AG08396 (cell line): ENCODE measurements around the gene NVL.
"Not testable (repeated sequence)": the region's sequence is repeated elsewhere in the genome, so short reads cannot be mapped to it uniquely, and the experiment has no call there.

Source experiments
- DNase-seq: peaks from one replicate; pipeline ENCODE4 v3.0.0; 2012; ENCODE audit warnings: low spot score, mixed read lengths

NVL gene

DNA sequence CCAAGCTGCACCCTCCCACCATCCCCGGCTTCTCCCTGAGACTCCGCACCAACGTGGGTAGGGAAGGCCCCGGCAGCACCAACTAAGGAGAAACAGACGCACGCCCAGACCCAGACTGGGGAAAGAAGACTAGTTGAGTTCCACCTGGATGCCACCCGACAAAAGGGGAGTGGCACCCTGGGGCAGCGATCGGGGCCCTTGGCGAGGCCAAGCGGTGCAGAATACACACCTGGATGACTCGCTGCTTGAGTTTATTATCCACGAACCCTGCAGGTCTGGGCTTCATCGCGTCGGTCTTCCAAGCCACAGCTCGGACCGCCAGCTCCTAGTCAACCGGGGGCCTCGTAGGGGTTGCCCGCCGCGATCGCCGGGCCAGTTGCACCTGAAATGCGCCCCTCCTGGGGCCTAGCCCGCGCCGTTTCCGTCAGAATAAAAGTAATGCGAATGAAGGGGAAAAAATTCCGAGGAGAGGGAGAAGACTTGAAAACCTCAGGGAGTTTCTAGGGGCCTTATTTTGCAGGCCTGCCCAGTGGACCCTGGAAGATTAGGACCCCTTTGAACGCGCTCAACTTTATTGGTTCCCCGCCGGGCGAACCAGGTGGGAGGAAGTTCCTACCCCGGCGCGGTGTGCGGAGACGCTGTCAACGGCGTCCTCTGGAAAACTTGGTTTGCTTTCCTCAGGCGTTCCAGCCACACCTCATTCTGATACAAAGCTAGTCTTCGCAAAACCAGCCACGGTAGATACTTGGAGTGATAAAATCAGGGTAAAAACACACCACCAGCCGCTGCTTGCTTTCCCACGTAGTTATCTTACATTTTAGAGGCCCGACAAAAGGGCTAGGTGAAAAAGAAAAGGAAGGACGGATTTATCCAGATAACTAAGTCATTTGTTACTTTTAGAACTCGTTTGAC, at the start of gene NVL:
Gene NVL (minus strand): TSS at position 331 of the 912 bp plus-strand sequence. CDS start 45 bp downstream, at position 286.
- peak; percentile 89 for DNase-seq

DNA sequence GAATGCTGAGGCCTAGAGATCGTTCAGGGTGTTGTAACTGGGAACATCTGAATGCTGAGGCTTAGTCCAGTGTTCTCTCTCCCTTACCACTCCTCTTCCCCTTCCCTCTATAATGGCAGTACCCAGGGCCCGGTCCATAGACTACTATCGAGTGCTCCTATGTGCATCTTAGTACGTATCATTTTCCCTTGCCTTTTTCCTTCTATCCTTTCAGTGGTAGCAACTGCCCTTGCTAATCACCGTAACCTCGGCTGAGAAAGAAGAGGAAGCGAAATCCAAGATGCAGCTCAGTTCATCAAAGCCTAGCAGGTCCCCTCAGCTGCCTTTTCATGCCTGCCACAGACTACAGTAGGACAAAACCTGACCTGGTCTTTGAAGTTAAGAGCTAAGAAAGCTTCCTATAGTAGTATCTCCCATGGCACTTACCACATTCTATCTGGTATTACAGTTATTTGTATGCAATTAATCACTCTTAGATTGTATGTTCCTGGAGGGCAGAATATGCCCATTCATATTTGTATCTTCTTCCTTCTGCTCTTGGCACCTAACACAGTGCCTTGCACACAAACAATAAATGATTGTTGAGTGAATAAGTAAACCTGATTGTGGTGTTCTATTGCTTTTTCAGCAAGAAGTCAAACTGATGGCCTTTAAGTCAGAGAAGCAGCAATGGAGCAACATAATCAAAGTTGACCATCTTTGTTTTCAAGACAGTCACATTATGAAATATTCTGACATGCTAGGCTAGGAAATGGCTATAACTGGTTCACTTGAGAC, 49.1 kb upstream of the NVL start:
- DNase-seq = no peak

DNA sequence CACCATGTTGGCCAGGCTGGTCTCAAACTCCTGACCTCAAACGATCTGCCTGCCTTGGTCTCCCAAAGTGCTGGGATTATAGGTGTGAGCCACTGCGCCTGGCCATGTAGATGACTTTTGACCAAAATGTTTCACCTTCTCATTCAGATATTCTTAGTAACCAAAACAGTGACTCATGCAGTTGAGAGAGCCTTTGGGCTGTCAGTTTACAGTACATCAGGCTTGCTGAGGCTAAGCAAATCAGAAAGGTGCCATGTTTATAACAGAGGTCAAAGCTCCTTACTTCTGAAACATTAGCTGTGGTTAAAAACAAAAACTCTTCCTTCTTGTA, 47.7 kb upstream of the NVL start:
- peak; percentile 52 for DNase-seq

DNA sequence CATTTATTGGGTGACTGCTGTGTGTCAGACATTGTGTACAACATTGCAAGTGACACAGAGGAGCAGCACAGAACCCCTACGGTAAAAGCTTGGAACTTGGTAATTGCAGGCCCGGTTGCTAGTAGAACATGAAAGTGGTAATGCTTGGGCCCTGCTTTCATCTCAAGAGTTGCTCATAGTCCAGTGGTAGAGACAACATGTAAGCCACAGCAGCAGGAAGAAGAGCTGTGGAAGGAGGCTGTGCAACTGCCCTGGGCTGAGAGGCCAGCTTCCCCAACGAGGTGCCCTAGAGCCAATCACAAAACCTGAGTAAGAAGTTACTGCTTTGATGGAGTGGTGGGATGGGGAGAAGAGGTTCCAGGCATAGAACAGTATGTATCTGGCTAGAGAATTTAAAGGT, 45.1 kb upstream of the NVL start:
- no peak for DNase-seq

DNA sequence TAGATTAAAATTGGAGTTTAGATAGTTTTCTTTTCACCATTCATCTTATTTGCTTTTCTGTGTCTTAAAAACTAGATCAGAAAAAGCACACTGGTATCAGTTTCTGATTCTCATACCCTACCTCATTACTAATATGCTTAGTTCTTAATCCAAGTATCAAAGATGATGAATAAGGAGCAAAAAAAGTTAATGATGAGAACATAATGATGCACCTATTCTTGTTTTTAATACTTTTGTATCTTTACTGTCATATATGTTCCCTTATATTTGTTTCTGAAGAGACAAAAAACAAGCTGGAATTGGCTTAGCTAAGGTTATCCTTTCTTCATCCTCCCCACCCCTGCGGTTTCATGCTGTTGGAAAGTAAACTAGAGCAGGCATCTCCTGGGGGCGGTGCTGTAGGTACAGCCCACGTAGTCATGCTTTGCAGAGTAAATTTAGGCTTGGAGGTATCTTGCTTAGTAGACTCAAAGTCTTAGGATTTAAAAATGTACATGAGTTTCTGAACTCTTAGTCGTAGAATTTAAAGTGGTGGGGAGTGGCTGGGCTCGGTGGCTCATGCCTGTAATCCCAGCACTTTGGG, 43.1 kb upstream of the NVL start:
- no peak for DNase-seq

DNA sequence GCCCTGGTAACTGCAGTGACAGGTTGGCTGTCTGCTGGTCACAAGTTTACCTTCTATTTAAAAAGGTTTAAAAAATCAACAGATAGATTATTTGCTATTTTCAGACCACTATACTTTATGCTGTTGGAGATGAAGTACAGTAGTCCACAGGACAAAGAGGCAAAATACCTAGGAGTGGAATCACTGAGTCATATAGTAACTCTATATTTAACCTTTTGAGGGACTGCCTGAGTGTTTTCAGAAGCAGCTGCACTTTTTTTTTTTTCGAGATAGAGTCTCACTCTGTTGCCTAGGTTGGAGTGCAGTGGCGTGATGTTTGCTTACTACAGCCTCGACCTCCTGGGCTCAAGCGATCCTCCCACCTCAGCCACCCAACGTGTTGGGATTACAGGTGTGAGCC, 38.4 kb upstream of the NVL start:
- DNase-seq = no peak

DNA sequence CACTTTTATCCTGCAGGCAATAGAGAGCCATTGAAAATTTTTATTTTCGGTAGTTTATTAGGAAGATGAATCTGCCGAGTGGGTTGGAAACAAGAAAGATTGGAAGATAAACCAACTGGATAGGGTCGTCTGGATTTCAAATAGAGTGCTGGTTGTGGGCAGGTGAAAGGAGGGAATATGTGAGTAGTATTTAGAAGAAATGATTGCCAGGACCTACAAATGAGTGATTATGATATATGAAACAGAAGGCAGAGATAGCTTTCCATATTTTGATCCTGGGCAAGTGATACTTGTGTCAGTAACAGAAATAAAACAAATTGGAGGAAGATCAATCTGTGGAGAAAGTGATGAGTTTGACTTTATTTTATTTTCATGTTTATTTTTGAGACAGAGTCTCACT, 29.2 kb upstream of the NVL start:
- no peak for DNase-seq

DNA sequence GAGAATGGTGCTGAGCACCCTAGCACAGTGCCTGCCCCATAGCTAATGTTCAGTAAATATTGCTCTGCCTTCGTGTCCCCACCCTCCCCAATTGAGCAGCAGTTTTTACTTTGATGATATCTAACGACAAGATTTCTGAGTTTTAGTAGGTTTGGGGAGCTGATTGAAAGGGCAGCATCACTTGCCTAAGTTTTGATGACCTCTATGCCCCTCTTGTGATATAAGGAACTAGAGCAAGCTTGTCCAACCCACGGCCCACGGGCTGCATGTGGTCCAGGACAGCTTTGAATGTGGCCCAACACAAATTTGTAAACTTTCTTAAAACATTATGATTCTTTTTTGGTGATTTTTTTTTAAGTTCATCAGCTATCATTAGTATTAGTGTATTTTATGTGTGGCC, 28.3 kb upstream of the NVL start:
- no peak for DNase-seq

DNA sequence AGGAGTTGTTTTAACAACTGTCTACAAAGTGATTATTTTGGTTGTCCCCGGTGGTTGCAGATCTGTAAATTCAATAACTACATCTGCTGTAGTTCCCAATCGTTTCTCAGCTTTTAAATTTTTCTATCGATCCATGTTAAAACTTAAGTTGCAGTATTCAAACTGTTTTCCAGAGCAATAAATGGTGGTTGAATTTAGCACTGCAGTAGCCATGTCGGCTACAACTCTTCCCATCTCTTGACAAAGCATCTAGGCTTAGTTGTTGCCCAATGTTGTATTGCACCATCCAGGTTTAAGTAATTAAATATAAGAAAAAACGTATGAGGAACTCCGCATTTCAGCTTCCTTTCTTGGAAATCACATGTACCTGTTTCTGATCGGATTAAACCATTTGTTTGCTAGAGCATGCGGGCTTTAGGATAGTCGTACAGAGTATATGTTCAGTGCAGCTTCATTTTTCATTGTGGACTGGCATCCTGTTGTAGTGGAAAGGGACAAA, 27.7 kb upstream of the NVL start:
- peak; percentile 49 for DNase-seq

DNA sequence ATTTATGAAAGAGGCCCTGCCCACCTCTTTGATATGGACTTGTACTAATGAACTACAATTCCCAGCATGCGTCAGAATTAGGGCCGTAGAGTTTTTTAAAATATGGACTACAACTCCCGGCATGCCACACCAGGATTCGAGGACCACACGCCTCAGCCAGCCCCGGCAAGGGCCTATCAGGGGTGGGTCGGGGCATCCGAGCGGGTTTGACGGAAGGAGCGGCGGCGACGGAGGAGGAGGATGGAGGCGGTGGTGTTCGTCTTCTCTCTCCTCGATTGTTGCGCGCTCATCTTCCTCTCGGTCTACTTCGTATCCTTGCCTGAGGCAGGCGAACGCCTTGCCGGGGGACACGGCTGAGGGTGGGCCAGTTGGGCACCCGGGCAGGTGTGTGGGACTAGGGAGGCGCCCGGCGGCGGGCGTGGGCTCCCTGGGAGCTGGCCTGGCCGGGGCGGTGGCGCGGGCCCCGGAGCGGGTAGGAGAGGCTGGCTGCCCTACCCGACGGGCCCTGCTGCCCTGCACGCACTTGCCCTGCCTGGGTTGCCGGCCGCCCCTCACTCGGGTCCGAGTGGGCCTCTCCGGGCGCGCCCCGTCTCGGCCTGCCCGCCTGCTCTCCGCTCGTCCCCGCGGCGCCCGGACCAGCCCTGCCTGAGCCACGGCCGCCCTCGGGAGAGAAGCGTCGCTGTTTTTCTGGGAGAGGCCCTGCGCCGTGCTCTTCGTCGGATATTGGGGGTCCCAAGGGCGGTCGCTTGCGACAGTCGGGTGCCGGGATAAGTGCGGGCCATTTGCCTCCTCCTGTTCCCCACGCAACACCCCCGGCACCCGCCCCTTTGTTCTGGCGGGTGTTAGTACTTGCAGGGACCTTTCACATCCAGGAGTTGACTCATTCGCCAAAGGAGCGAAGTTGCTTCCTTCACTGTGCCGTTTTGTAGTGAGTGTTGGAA, 27.0 kb upstream of the NVL start, which contains the start of gene CNIH4:
Gene CNIH4 (plus strand): TSS at position 195 of the 941 bp plus-strand sequence. CDS start 46 bp downstream, at position 241.
- DNase-seq = peak; percentile 95

DNA sequence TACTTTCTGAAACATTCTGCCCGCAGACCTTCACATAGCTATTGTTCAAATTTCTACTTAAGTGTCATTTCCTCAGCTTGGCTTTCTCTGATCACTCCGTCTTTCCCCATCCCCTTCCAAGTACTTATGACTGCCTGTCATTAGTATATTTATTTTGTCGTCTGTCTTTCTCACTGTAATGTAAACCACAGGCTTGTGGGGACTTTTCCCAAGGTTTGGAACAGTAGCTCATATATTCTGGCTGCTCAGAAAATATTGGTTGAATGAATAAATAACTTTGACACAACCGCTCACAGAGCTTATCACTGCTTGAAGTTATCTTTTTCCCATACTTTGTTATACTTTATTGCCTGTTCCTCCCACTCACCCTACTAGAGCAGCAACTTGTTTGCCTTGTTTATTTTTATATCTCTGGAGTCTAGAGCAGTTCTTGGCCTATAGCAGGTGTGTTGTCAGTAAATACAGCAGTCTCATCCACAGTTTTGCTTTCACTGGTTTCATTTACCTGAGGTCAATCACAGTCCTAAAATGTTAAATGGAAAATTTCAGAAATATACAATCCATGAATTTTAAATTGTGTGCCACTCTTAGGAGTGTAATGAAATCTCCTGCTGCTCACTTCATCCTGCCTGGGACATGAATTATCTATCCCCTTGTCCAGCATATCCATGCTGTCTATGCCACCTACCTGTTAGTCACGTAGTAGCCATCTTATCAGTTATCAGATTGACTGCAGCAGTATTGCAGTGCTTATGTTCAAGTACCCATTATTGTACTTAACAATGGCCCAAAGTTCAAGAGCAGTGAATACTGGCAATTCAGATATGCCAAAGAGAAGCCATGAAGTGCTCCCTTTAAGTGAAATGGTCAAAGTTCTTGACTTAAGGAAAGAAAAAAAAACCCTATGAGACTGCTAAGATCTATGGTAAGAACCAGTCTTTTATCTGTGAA, 24.3 kb upstream of the NVL start:
- no peak for DNase-seq

DNA sequence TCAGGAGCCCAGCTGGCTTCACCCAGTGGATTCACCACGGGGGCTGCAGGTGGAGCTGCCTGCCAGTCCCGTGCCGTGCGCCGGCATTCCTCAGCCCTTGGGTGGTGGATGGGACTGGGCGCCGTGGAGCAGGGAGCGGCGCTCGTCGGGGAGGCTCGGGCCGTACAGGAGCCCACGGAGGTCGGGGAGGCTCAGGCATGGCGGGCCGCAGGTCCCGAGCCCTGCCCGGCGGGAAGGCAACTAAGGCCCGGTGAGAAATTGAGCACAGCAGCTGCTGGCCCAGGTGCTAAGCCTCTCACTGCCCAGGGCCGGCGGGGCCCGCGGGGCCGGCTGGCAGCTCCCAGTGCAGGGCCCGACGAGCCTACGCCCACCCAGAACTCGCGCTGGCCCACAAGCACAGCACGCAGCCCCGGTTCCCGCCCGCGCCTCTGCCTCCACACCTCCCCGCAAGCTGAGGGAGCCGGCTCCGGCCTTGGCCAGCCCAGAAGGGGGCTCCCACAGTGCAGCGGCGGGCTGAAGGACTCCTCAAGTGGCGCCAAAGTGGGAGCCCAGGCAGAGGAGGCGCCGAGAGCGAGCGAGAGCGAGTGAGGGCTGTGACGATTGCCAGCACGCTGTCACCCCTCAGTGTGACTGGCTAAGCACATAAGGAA, 22.6 kb upstream of the NVL start:
- DNase-seq = not testable (repeated sequence)

DNA sequence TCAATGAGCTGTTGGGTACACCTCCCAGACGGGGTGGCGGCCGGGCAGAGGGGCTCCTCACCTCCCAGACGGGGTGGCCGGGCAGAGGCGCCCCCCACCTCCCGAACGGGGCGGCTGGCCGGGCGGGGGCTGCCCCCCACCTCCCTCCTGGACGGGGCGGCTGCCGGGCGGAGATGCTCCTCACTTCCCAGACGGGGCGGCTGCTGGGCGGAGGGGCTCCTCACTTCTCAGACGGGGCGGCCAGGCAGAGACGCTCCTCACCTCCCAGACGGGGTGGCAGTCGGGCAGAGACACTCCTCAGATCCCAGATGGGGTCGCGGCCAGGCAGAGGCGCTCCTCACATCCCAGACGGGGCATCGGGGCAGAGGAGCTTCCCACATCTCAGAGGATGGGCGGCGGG, 19.7 kb upstream of the NVL start:
- DNase-seq = not testable (repeated sequence)

DNA sequence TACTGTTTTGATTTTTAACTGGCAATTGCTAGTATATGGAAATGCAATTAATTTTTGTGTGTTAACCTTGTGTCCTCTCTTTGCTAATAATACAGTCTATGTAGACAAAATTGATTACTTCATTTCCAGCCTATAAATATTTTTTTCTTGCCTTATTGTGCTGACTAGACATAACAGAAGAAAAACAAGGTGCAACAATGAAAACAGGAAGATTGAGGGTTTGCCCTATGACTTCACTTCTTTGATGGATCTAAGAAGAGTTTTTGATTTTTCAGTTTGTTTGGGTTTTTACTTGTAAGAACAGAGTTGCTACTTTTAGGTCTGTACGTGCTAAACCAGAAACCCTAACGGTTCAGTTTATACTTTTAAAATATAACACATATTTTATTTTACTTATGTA, 18.2 kb upstream of the NVL start:
- no peak for DNase-seq

DNA sequence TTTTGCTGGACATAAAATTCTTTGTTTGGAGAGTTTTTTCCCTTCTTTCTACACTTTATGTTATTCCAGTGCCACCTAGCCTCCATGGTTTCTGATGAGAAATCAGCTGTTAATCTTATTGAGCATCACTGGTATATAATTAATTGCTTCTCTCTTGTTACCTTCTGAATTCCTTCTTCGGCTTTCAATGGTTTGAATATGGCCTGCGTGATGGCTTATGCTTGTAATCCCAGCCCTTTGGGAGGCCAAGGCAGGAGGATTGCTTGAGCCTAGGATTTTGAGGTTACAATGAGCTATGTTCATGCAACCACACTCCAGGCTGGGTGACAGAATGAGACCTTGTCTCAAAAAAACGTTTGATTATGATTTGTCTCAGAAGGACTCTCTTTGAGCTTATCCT, 13.7 kb upstream of the NVL start:
- no peak for DNase-seq

DNA sequence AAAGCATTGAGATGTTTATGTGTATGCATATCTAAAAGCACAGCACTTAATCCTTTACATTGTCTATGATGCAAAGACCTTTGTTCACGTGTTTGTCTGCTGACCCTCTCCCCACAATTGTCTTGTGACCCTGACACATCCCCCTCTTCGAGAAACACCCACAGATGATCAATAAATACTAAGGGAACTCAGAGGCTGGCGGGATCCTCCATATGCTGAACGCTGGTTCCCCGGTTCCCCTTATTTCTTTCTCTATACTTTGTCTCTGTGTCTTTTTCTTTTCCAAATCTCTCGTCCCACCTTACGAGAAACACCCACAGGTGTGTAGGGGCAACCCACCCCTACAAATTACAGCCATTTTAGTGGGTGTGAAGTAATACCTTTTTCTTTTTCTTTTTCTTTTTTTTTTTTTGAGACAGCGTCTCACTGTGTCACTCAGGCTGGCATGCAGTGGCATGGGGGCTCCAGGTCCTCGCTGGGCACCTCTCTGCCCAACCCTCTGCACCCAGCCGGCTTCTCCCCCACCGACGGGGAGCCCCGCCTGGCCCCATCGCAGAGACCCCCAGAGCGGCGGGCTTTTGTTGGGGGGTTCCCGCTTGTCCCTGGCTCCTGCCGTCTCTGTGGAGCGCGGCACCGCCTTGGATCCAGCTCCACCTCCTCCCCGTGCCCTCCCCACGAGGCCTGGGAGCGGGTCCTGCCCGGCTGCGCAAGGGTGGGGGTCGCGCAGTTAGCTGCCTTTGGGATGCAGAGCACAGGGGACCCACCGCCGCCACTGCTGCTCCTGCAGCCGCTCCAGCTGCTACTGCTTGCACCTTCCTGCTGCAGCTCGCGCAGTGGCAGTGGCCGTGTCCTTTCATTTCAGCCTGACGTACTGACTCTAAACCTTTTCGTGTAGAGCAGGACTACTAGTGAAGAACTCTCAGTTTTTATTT, 10.7 kb upstream of the NVL start:
- DNase-seq = peak; percentile 10

DNA sequence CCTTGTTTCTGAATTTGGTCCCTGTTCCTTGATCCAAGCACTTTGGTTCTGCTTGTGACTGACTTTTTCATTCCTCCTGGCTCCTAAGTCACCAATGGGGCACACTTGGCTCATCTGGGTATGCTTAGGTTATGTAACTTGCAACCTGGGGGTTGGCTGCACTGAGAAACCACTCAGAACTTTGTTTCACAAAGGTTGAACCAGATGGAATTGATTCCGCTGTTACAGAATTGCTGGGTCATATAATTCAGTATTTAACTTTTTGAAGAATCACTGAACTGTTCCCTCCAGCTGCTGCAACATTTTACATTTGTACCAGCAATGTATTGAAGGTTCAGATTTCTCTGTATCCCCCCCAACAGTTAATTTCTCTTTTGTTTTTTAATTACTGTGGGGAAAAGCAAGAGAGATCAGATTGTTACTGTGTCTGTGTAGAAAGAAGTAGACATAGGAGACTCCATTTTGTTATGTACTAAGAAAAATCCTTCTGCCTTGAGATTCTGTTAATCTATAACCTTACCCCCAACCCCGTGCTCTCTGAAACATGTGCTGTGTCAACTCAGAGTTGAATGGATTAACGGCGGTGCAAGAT, 9.6 kb upstream of the NVL start:
- DNase-seq = no peak

DNA sequence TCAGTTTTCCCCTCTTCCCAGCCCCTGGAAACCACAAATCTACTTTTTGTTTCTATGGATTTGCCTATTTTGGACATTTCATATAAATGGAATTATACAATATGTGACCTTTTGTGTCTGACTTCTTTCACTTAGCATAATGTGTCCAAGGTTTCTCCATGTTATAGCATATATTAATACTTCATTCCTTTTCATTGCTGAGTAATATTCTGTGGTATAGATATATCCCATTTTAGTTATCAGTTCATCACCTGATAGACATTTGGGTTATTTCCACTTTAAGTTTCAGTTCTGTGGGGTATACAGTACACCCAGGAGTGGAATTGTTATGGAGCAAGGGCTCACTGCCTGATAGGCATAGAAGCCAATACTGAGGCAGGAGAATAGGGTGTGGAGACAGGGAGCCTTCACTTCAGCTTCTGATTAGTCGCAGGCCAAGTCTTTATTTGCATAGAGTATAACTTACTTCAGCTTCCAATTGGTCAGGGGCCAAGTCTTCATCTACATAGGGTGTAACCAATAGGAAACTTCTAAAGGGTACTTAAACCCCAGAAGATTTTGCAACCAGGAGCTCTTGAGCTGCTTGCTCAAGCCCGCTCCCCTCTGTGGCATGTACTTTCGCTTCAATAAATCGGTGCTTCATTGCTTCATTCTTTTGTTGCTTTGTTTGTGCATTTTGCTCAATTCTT, 8.3 kb upstream of the NVL start:
- no peak for DNase-seq
